SK-N-SH treated with all-trans-retinoic acid at 6 μM for 48 hours (cell line): ENCODE measurements around the gene SLC2A4.

ENCODE experiments used
- ATAC-seq: fragments of 200-7000 bp; cut with Tn5 transposase; 3 replicates; pipeline ENCODE4 v1.9.1; 2020; ENCODE audit warnings: mild to moderate bottlenecking, moderate library complexity
- ARNTL ChIP-seq: fragments of 450-650 bp; formaldehyde crosslinking; IDR thresholded peaks from 2 replicates; pipeline ENCODE4 v1.5.0; 2020; ENCODE audit warnings: low read depth, mild to moderate bottlenecking, moderate library complexity, borderline replicate concordance
- BACH2 ChIP-seq: fragments of 250-450 bp; sonication (Bioruptor Pico); IDR thresholded peaks from 2 replicates; pipeline ENCODE4 v1.9.0; 2021; ENCODE audit warnings: mild to moderate bottlenecking, borderline replicate concordance
- CSDC2 ChIP-seq: fragments of 250-450 bp; sonication (Bioruptor Pico); IDR thresholded peaks from 2 replicates; pipeline ENCODE4 v1.5.0; 2020; ENCODE audit warnings: mild to moderate bottlenecking, moderate library complexity
- CSRNP3 ChIP-seq: fragments of 250-450 bp; sonication (Bioruptor Pico); IDR thresholded peaks from 2 replicates; pipeline ENCODE4 v1.5.1; 2021; ENCODE audit warnings: mild to moderate bottlenecking, moderate library complexity
- ESRRG ChIP-seq: fragments of 250-450 bp; sonication (Bioruptor Pico); IDR thresholded peaks from 2 replicates; pipeline ENCODE4 v1.6.1; 2021; ENCODE audit warnings: mild to moderate bottlenecking
- OSR1 ChIP-seq: fragments of 250-450 bp; sonication (Bioruptor Pico); IDR thresholded peaks from 2 replicates; pipeline ENCODE4 v1.8.0; 2022; ENCODE audit warnings: moderate library complexity, mild to moderate bottlenecking, inconsistent platforms
- PATZ1 ChIP-seq: fragments of 250-450 bp; sonication (Bioruptor Pico); IDR thresholded peaks from 2 replicates; pipeline ENCODE4 v1.8.0; 2020; ENCODE audit warnings: mild to moderate bottlenecking, moderate library complexity, borderline replicate concordance
- POU6F1 ChIP-seq: fragments of 250-450 bp; sonication (Bioruptor Pico); IDR thresholded peaks from 2 replicates; pipeline ENCODE4 v1.8.0; 2021; ENCODE audit warnings: low read depth, mild to moderate bottlenecking, moderate library complexity, borderline replicate concordance
- PPARA ChIP-seq: fragments of 250-450 bp; sonication (Bioruptor Pico); IDR thresholded peaks from 2 replicates; pipeline ENCODE4 v1.5.0; 2020; ENCODE audit warnings: mild to moderate bottlenecking, borderline replicate concordance
- RARB ChIP-seq: fragments of 250-450 bp; sonication (Bioruptor Pico); IDR thresholded peaks from 2 replicates; pipeline ENCODE4 v1.8.0; 2021; ENCODE audit warnings: mild to moderate bottlenecking, moderate library complexity
- SNAI2 ChIP-seq: fragments of 250-450 bp; sonication (Bioruptor Pico); IDR thresholded peaks from 2 replicates; pipeline ENCODE4 v1.5.0; 2020; ENCODE audit warnings: mild to moderate bottlenecking, moderate library complexity
- TOX ChIP-seq: fragments of 250-450 bp; sonication (Bioruptor Pico); IDR thresholded peaks from 2 replicates; pipeline ENCODE4 v1.8.0; 2021; ENCODE audit warnings: mild to moderate bottlenecking, moderate library complexity, borderline replicate concordance
- TSHZ2 ChIP-seq: fragments of 250-450 bp; sonication (Bioruptor Pico); IDR thresholded peaks from 2 replicates; pipeline ENCODE4 v1.5.0; 2020; ENCODE audit warnings: mild to moderate bottlenecking, moderate library complexity
- ZC3H10 ChIP-seq: fragments of 250-450 bp; sonication (Bioruptor Pico); IDR thresholded peaks from 2 replicates; pipeline ENCODE4 v1.5.1; 2021; ENCODE audit warnings: mild to moderate bottlenecking, moderate library complexity
- ZFP30 ChIP-seq: fragments of 450-650 bp; formaldehyde crosslinking; IDR thresholded peaks from 2 replicates; pipeline ENCODE4 v1.5.0; 2022; ENCODE audit warnings: mild to moderate bottlenecking, moderate library complexity
- ZNF70 ChIP-seq: fragments of 450-650 bp; formaldehyde crosslinking; IDR thresholded peaks from 2 replicates; pipeline ENCODE4 v1.5.0; 2020; ENCODE audit warnings: mild to moderate bottlenecking, moderate library complexity
- ZNF8 ChIP-seq: fragments of 450-650 bp; formaldehyde crosslinking; IDR thresholded peaks from 2 replicates; pipeline ENCODE4 v1.5.0; 2020; ENCODE audit warnings: mild to moderate bottlenecking, moderate library complexity

Gene SLC2A4

GRCh38 chr17:7295230-7296180 is 14.0 kb downstream of the SLC2A4 start:
- TF ChIP-seq TSHZ2 (CRISPR knock-in tag) (no peak), SNAI2 (CRISPR knock-in tag) (no peak), BACH2 (CRISPR knock-in tag) (no peak), ARNTL (no peak), CSRNP3 (no peak)
- ATAC-seq: no peak

GRCh38 chr17:7296189-7296861 is 14.8 kb downstream of the SLC2A4 start:
- TF ChIP-seq CSRNP3 (no peak), ZFP30 (CRISPR knock-in tag) (no peak), ARNTL (no peak), ZC3H10 (CRISPR knock-in tag) (no peak), OSR1 (no peak), TOX (CRISPR knock-in tag) (no peak), BACH2 (CRISPR knock-in tag) (no peak), SNAI2 (CRISPR knock-in tag) (no peak), RARB (CRISPR knock-in tag) (no peak), POU6F1 (no peak), ZNF70 (CRISPR knock-in tag) (no peak), ESRRG (no peak), CSDC2 (CRISPR knock-in tag) (no peak)
- peak; percentile 92 for ATAC-seq

GRCh38 chr17:7304179-7304578 is 22.7 kb downstream of the SLC2A4 start:
- TF ChIP-seq ZNF8 (CRISPR knock-in tag) (peak; percentile 77; the same call in 1 of the 2 replicates), PPARA (CRISPR knock-in tag) (no peak), ZFP30 (CRISPR knock-in tag) (no peak), PATZ1 (no peak)
- no peak for ATAC-seq
